ENCODE results near the gene APOBEC3B.
"Not testable (repeated sequence)": the region's sequence is repeated elsewhere in the genome, so short reads cannot be mapped to it uniquely, and the experiment has no call there.

The APOBEC3B gene

DNA sequence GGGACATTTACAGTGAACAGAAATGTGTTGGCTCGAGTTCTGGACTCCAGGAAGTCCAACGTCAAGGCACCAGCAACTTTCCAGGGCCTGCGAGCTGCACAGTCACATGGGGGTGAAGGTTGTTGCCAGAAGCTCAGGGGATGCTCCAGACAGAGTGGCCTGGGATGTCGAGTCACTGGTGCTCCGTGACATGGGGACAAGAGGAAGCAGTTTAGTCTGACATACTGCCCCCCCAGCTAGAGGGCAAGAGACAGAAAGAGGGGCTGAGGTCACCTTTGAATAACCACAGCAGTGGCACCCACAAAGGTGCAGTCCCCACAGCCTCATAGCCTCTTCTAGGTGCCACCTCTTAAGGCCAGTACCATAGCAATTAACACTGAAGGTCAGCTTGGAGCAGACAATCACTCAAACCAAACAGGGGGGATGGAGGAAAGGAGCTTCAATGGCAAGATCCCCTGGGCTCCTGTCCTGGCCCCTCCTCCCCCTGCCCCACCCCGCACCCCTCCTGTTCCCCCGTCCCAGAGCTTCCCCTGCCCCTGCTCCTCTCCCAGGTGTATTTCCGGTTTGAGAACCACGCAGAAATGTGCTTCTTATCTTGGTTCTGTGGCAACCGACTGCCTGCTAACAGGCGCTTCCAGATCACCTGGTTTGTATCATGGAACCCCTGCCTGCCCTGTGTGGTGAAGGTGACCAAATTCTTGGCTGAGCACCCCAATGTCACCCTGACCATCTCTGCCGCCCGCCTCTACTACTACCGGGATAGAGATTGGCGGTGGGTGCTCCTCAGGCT lies 42.6 kb downstream of the APOBEC3B start:
- H3K9ac ChIP-seq (ENCODE audit: low read depth in 1 of 2, low read length in 2 of 2), result no peak overlapping the region
- H3K4me1 ChIP-seq (ENCODE audit: control insufficient read depth in 2 of 2, insufficient read depth in 2 of 2, low read length in 2 of 2), result peaks cover 0 to 8% of the 10 kb centered on the region in 2 donors
- no peak overlapping the region for H3K4me3 ChIP-seq (ENCODE audit: low read length in 2 of 2)
- no peak overlapping the region for H3K27ac ChIP-seq (ENCODE audit: low read depth in 2 of 2, low read length in 2 of 2)
- no peaks in the 10 kb centered on the region for H3K9me3 ChIP-seq (ENCODE audit: control insufficient read depth in 2 of 2, low read length in 2 of 2)
- H3K36me3 ChIP-seq (ENCODE audit: control insufficient read depth in 2 of 2, insufficient read depth in 2 of 2, low read length in 2 of 2), result peaks cover 0 to 3% of the 10 kb centered on the region in 2 donors
- no peaks in the 10 kb centered on the region for H3K27me3 ChIP-seq (ENCODE audit: control insufficient read depth in 2 of 2, insufficient read depth in 2 of 2, low read length in 2 of 2)

DNA sequence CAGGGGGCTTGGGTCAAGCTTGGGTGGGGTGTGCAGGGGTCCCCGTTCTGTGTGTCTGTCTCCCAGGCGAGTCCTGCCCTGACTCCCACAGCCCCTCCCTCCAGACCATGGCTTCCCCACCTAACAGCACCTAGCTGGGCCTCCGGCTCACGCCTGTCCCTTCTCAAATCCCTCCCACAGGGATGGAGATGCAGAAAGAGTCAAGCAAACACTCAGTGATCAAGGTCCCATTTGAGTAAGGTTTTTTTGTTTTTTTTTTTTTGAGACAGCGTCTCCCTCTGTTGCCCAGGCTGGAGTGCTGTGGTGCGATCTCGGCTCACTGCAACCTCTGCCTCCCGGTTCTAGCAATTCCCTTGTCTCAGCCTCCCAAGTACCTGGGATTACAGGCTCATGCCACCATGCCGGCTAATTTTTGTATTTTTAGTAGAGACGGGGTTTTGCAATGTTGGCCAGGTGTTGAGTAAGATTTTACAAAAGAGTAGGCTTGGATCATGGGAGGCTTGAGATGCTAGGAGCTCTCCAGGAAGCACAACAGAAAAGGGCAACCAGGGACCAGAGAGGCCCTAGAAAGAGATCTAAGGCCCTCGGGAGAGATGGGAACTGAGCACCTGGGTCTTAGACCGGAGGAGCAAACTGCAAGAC lies 44.5 kb downstream of the APOBEC3B start:
- peaks cover 0 to 3% of the 10 kb centered on the region in 2 donors for H3K36me3 ChIP-seq (ENCODE audit: control insufficient read depth in 2 of 2, insufficient read depth in 2 of 2, low read length in 2 of 2)
- no peak overlapping the region for H3K27ac ChIP-seq (ENCODE audit: low read depth in 2 of 2, low read length in 2 of 2)
- no peaks in the 10 kb centered on the region for H3K9me3 ChIP-seq (ENCODE audit: control insufficient read depth in 2 of 2, low read length in 2 of 2)
- no peak overlapping the region for H3K4me3 ChIP-seq (ENCODE audit: low read length in 2 of 2)
- H3K9ac ChIP-seq (ENCODE audit: low read depth in 1 of 2, low read length in 2 of 2), result no peak overlapping the region
- H3K4me1 ChIP-seq (ENCODE audit: control insufficient read depth in 2 of 2, insufficient read depth in 2 of 2, low read length in 2 of 2), result peaks cover 0 to 1% of the 10 kb centered on the region in 2 donors
- no peaks in the 10 kb centered on the region for H3K27me3 ChIP-seq (ENCODE audit: control insufficient read depth in 2 of 2, insufficient read depth in 2 of 2, low read length in 2 of 2)

DNA sequence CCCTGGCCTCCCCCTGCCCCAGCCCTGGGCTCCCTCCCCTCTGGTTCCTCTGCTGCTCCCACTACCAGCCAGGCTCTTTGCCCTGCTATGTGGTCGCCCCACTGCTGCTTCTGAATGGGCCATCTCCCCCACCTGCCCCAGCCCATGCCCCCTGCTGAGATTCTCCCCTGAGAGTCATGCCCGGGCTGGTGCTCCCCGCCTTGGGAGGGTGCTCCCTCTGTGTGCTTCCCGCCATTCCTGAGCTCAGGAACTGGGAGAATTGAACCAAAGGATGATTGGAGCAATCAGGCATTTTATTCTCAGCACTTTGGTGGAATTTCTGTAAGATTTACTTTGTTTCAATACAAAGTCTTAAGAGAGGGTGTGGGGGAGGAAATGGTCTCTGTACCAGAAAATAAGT lies 45.6 kb downstream of the APOBEC3B start:
- Histone ChIP-seq H3K36me3 (ENCODE audit: control insufficient read depth in 2 of 2, insufficient read depth in 2 of 2, low read length in 2 of 2) (peaks cover 0 to 3% of the 10 kb centered on the region in 2 donors), H3K9ac (ENCODE audit: low read depth in 1 of 2, low read length in 2 of 2) (no peak overlapping the region), H3K27ac (ENCODE audit: low read depth in 2 of 2, low read length in 2 of 2) (no peak overlapping the region), H3K4me3 (ENCODE audit: low read length in 2 of 2) (no peak overlapping the region), H3K27me3 (ENCODE audit: control insufficient read depth in 2 of 2, insufficient read depth in 2 of 2, low read length in 2 of 2) (no peaks in the 10 kb centered on the region), H3K4me1 (ENCODE audit: control insufficient read depth in 2 of 2, insufficient read depth in 2 of 2, low read length in 2 of 2) (no peaks in the 10 kb centered on the region), H3K9me3 (ENCODE audit: control insufficient read depth in 2 of 2, low read length in 2 of 2) (no peaks in the 10 kb centered on the region)

DNA sequence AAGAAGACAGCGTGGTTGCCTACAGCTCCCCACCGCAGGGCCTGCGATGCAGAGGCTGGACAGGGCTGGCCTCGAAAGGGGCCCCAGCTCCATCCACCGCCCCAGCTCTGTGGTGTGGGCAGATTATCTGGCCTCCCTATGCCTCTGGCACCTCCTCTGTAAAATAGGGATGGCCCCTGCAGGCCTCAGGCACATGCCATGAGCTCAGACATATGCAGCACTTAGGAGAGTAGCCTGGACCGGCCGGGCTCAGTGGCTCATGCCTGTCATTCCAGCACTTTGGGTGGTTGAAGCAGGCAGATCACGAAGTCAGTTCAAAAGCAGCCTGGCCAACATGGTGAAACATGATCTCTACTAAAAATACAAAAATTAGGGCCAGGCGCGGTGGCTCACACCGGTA lies 46.1 kb downstream of the APOBEC3B start:
- no peaks in the 10 kb centered on the region for H3K9me3 ChIP-seq (ENCODE audit: control insufficient read depth in 2 of 2, low read length in 2 of 2)
- peaks cover 0 to 3% of the 10 kb centered on the region in 2 donors for H3K36me3 ChIP-seq (ENCODE audit: control insufficient read depth in 2 of 2, insufficient read depth in 2 of 2, low read length in 2 of 2)

DNA sequence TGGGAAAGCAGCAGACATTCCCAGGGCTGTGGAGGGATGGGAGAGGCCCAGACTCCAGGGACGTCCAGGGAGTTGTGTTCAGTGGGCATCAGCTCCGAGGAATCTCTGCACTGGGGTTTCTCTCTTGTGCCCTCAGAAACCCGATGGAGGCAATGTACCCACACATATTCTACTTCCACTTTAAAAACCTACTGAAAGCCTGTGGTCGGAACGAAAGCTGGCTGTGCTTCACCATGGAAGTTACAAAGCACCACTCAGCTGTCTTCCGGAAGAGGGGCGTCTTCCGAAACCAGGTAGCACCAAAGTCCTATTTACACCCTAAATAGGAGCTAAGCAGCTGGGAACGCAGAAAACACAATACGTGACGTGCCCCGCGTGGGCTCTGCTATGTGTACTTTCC lies 47.1 kb downstream of the APOBEC3B start:
- no peak overlapping the region for H3K4me3 ChIP-seq (ENCODE audit: low read length in 2 of 2)
- no peak overlapping the region for H3K27ac ChIP-seq (ENCODE audit: low read depth in 2 of 2, low read length in 2 of 2)
- no peaks in the 10 kb centered on the region for H3K4me1 ChIP-seq (ENCODE audit: control insufficient read depth in 2 of 2, insufficient read depth in 2 of 2, low read length in 2 of 2)
- no peak overlapping the region for H3K9ac ChIP-seq (ENCODE audit: low read depth in 1 of 2, low read length in 2 of 2)
- H3K9me3 ChIP-seq (ENCODE audit: control insufficient read depth in 2 of 2, low read length in 2 of 2), result no peaks in the 10 kb centered on the region
- peaks cover 0 to under 1% of the 10 kb centered on the region in 2 donors for H3K36me3 ChIP-seq (ENCODE audit: control insufficient read depth in 2 of 2, insufficient read depth in 2 of 2, low read length in 2 of 2)
- no peaks in the 10 kb centered on the region for H3K27me3 ChIP-seq (ENCODE audit: control insufficient read depth in 2 of 2, insufficient read depth in 2 of 2, low read length in 2 of 2)

More for the DNA sequence above, 46.1 kb downstream of the APOBEC3B start:
- Histone ChIP-seq H3K27me3 (ENCODE audit: control insufficient read depth in 2 of 2, insufficient read depth in 2 of 2, low read length in 2 of 2) (no peaks in the 10 kb centered on the region), H3K4me1 (ENCODE audit: control insufficient read depth in 2 of 2, insufficient read depth in 2 of 2, low read length in 2 of 2) (no peaks in the 10 kb centered on the region), H3K4me3 (ENCODE audit: low read length in 2 of 2) (no peak overlapping the region), H3K27ac (ENCODE audit: low read depth in 2 of 2, low read length in 2 of 2) (no peak overlapping the region), H3K9ac (ENCODE audit: low read depth in 1 of 2, low read length in 2 of 2) (no peak overlapping the region)

DNA sequence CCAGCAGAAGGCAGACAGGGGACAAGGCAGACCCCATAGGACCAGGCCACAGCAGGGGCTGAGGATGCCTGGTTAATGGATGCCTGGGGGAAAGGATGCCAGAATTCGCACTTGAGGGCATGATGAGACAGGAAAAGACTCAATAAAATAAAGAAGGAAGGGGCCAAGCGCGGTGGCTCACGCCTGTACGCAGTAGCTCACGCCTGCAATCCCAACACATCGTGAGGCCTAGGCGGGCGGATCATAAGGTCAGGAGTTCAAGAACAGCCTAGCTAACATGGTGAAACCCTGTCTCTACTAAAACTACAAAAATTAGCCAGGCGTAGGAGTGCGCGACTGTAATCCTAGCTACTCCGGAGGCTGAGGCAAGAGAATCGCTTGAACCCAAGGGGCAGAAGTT lies 48.6 kb downstream of the APOBEC3B start:
- H3K27ac ChIP-seq (ENCODE audit: low read depth in 2 of 2, low read length in 2 of 2), result no peak overlapping the region
- no peaks in the 10 kb centered on the region for H3K36me3 ChIP-seq (ENCODE audit: control insufficient read depth in 2 of 2, insufficient read depth in 2 of 2, low read length in 2 of 2)
- H3K4me1 ChIP-seq (ENCODE audit: control insufficient read depth in 2 of 2, insufficient read depth in 2 of 2, low read length in 2 of 2), result no peaks in the 10 kb centered on the region
- no peak overlapping the region for H3K9ac ChIP-seq (ENCODE audit: low read depth in 1 of 2, low read length in 2 of 2)
- no peaks in the 10 kb centered on the region for H3K9me3 ChIP-seq (ENCODE audit: control insufficient read depth in 2 of 2, low read length in 2 of 2)
- no peaks in the 10 kb centered on the region for H3K27me3 ChIP-seq (ENCODE audit: control insufficient read depth in 2 of 2, insufficient read depth in 2 of 2, low read length in 2 of 2)
- H3K4me3 ChIP-seq (ENCODE audit: low read length in 2 of 2), result no peak overlapping the region

DNA sequence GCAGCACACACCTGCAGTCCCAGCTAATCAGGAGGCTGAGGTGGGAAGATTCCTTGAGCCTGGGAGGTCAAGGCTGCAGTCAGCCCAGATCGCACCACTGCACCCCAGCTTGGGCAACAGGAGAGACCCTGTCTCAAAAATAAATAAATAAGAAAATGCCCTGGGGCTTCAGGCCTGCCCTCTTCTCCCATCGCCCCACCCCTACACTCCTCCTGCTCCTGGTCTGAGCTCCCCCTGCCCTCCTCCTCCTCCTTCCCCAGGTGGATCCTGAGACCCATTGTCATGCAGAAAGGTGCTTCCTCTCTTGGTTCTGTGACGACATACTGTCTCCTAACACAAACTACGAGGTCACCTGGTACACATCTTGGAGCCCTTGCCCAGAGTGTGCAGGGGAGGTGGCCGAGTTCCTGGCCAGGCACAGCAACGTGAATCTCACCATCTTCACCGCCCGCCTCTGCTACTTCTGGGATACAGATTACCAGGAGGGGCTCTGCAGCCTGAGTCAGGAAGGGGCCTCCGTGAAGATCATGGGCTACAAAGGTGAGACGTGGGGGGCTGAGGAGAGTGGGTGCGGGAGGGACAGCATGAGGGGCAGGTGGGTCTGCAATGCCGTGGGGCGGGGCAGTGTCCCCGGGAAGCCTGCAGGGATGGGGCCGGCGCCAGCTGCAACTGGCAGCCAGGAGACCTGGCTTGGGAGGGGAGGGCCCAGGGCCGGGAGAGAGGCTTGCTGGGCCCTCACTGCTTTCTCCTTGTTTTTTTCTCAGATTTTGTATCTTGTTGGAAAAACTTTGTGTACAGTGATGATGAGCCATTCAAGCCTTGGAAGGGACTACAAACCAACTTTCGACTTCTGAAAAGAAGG lies 49.5 kb downstream of the APOBEC3B start:
- not testable (repeated sequence) for H3K9ac ChIP-seq (ENCODE audit: low read depth in 1 of 2, low read length in 2 of 2); H3K4me1 ChIP-seq (ENCODE audit: control insufficient read depth in 2 of 2, insufficient read depth in 2 of 2, low read length in 2 of 2); H3K27ac ChIP-seq (ENCODE audit: low read depth in 2 of 2, low read length in 2 of 2); H3K9me3 ChIP-seq (ENCODE audit: control insufficient read depth in 2 of 2, low read length in 2 of 2); H3K36me3 ChIP-seq (ENCODE audit: control insufficient read depth in 2 of 2, insufficient read depth in 2 of 2, low read length in 2 of 2); H3K4me3 ChIP-seq (ENCODE audit: low read length in 2 of 2); H3K27me3 ChIP-seq (ENCODE audit: control insufficient read depth in 2 of 2, insufficient read depth in 2 of 2, low read length in 2 of 2)

DNA sequence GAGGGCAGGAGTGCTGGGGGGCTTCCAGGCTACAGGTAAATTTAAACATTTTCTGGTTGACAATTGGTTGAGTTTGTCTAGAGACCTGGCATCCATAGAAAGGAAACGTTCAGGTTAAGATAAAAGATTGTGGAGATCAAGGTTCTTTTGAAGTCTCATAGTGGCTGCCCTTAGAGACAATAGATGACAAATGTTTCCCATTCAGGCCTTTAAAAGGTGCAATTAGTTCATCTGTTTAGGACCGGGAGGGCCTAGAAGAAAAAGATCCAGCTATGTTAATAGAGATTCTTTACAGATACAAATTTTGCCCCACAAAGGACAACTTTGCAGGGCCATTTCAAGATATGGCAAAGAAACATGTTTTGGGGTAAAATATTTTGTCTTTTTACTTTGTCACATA lies 54.9 kb downstream of the APOBEC3B start:
- H3K9ac ChIP-seq (ENCODE audit: low read depth in 1 of 2, low read length in 2 of 2); H3K4me1 ChIP-seq (ENCODE audit: control insufficient read depth in 2 of 2, insufficient read depth in 2 of 2, low read length in 2 of 2); H3K36me3 ChIP-seq (ENCODE audit: control insufficient read depth in 2 of 2, insufficient read depth in 2 of 2, low read length in 2 of 2); H3K4me3 ChIP-seq (ENCODE audit: low read length in 2 of 2); H3K27ac ChIP-seq (ENCODE audit: low read depth in 2 of 2, low read length in 2 of 2); H3K27me3 ChIP-seq (ENCODE audit: control insufficient read depth in 2 of 2, insufficient read depth in 2 of 2, low read length in 2 of 2); H3K9me3 ChIP-seq (ENCODE audit: control insufficient read depth in 2 of 2, low read length in 2 of 2): not testable (repeated sequence)

DNA sequence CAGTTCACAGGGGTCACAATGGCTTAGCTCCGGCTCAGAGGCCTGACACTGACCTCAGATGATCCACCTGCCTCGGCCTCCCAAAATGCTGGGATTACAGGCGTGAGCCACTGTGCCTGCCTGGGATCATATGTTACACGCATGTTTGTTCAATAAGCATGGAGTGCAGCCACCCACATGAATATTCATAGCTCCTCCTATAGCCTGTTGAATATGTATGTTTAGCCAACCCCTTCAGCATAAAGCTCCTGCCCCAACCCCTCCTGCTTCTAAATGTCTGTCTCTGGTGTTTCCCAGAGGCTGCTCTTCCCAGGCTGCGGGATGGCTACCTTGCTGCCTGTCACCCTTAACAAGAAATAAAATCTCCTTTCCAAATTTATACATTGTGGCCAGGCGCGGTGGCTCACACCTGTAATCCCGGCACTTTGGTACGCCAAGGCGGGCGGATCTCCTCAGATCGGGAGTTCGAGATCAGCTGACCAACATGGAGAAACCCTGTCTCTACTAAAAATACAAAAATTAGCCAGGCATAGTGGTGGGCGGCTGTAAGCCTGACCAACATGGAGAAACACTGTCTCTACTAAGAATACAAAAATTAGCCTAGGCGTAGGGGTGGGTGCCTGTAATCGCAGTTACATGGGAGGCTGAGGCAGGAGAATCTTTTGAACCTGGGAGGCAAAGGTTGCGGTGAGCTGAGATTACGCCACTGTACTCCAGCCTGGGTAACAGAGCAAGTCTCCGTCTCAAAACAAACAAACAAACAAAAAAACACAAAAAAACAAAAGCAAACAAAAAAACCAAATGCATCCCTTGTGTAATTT lies 57.4 kb downstream of the APOBEC3B start:
- no peaks in the 10 kb centered on the region for H3K9me3 ChIP-seq (ENCODE audit: control insufficient read depth in 2 of 2, low read length in 2 of 2)
- H3K4me3 ChIP-seq (ENCODE audit: low read length in 2 of 2), result peak overlapping the region in 1 of 2 donors; percentile 26
- H3K27ac ChIP-seq (ENCODE audit: low read depth in 2 of 2, low read length in 2 of 2), result no peak overlapping the region
- H3K4me1 ChIP-seq (ENCODE audit: control insufficient read depth in 2 of 2, insufficient read depth in 2 of 2, low read length in 2 of 2), result peaks cover 0 to 5% of the 10 kb centered on the region in 2 donors
- peaks cover 0 to 4% of the 10 kb centered on the region in 2 donors for H3K36me3 ChIP-seq (ENCODE audit: control insufficient read depth in 2 of 2, insufficient read depth in 2 of 2, low read length in 2 of 2)
- H3K27me3 ChIP-seq (ENCODE audit: control insufficient read depth in 2 of 2, insufficient read depth in 2 of 2, low read length in 2 of 2), result no peaks in the 10 kb centered on the region
- peak overlapping the region in 1 of 2 donors; percentile 78 for H3K9ac ChIP-seq (ENCODE audit: low read depth in 1 of 2, low read length in 2 of 2)

All from mucosa of rectum (tissue), 2 donors.